Measurements from ENCODE around the gene SNX25. TPM values are rescaled to one million over a fixed set of nuclear protein-coding genes. Genes with fewer than 3 reads are reported as not detected.

SNX25 gene
- total RNA-seq, 2 donors from 2014 or later = 21.4 to 26.0 TPM

- no peak overlapping the region for H3K9ac ChIP-seq (ENCODE audit: extremely low read depth, low read length, poor library complexity, severe bottlenecking)
- no peaks in the 10 kb centered on the region for H3K9me3 ChIP-seq (ENCODE audit: control insufficient read depth, low read length)
- no peak overlapping the region for H3K4me3 ChIP-seq (ENCODE audit: low read length)
- H3K4me1 ChIP-seq (ENCODE audit: control insufficient read depth, insufficient read depth, low read length) = no peaks in the 10 kb centered on the region
- no peak overlapping the region for H3K4me3 Mint-ChIP-seq
- TF ChIP-seq, protein P1, sequence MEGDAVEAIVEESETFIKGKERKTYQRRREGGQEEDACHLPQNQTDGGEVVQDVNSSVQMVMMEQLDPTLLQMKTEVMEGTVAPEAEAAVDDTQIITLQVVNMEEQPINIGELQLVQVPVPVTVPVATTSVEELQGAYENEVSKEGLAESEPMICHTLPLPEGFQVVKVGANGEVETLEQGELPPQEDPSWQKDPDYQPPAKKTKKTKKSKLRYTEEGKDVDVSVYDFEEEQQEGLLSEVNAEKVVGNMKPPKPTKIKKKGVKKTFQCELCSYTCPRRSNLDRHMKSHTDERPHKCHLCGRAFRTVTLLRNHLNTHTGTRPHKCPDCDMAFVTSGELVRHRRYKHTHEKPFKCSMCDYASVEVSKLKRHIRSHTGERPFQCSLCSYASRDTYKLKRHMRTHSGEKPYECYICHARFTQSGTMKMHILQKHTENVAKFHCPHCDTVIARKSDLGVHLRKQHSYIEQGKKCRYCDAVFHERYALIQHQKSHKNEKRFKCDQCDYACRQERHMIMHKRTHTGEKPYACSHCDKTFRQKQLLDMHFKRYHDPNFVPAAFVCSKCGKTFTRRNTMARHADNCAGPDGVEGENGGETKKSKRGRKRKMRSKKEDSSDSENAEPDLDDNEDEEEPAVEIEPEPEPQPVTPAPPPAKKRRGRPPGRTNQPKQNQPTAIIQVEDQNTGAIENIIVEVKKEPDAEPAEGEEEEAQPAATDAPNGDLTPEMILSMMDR (conservative IDR thresholded peaks at IDR 0.05) = no peak
- H3K9me3 Mint-ChIP-seq = no peaks in the 10 kb centered on the region
- H3K27ac Mint-ChIP-seq = no peak overlapping the region
- no peak overlapping the region for H3K27ac ChIP-seq (ENCODE audit: low read depth, low read length)
- peaks cover 10% of the 10 kb centered on the region for H3K4me1 Mint-ChIP-seq
- H3K36me3 Mint-ChIP-seq (ENCODE audit: low read depth) = peaks cover 5% of the 10 kb centered on the region
- H3K27me3 ChIP-seq (ENCODE audit: control insufficient read depth, insufficient read depth, low read length, poor library complexity, severe bottlenecking) = no peaks in the 10 kb centered on the region
- H3K27me3 Mint-ChIP-seq (ENCODE audit: insufficient read depth) = no peaks in the 10 kb centered on the region
- 93 to 100% methylated on average over 2 of the region's 2 CpGs for WGBS, 2 experiments (ENCODE audit: insufficient coverage in 1 of 2, insufficient read length in 1 of 2)
- H3K36me3 ChIP-seq (ENCODE audit: control insufficient read depth, insufficient read depth, low read length) = no peaks in the 10 kb centered on the region
- no peak for DNase-seq
Measured at GRCh38 chr4:185221491-185221890, 12.1 kb downstream of the SNX25 start.

GRCh38 chr4:185221912-185222311 is 12.5 kb downstream of the SNX25 start:
- H3K27ac ChIP-seq (ENCODE audit: low read depth, low read length) = no peak overlapping the region
- no peak overlapping the region for H3K4me3 ChIP-seq (ENCODE audit: low read length)
- H3K36me3 ChIP-seq (ENCODE audit: control insufficient read depth, insufficient read depth, low read length) = no peaks in the 10 kb centered on the region
- peaks cover 5% of the 10 kb centered on the region for H3K36me3 Mint-ChIP-seq (ENCODE audit: low read depth)
- H3K9me3 ChIP-seq (ENCODE audit: control insufficient read depth, low read length) = no peaks in the 10 kb centered on the region
- H3K4me1 Mint-ChIP-seq = peaks cover 8% of the 10 kb centered on the region
- TF ChIP-seq, protein P1 (conservative IDR thresholded peaks at IDR 0.05) = no peak
- no peak for DNase-seq
- no peaks in the 10 kb centered on the region for H3K9me3 Mint-ChIP-seq
- no peak overlapping the region for H3K4me3 Mint-ChIP-seq
- 27 to 36% methylated on average over 5 to 6 of the region's 10 CpGs for WGBS, 2 experiments (ENCODE audit: insufficient coverage in 1 of 2, insufficient read length in 1 of 2)
- H3K27me3 ChIP-seq (ENCODE audit: control insufficient read depth, insufficient read depth, low read length, poor library complexity, severe bottlenecking) = no peaks in the 10 kb centered on the region
- no peaks in the 10 kb centered on the region for H3K4me1 ChIP-seq (ENCODE audit: control insufficient read depth, insufficient read depth, low read length)
- H3K9ac ChIP-seq (ENCODE audit: extremely low read depth, low read length, poor library complexity, severe bottlenecking) = no peak overlapping the region
- H3K27ac Mint-ChIP-seq = no peak overlapping the region
- no peaks in the 10 kb centered on the region for H3K27me3 Mint-ChIP-seq (ENCODE audit: insufficient read depth)

- H3K27me3 ChIP-seq (ENCODE audit: control insufficient read depth, insufficient read depth, low read length, poor library complexity, severe bottlenecking) = no peaks in the 10 kb centered on the region
- H3K9me3 ChIP-seq (ENCODE audit: control insufficient read depth, low read length) = no peaks in the 10 kb centered on the region
- DNase-seq = no peak
- TF ChIP-seq, protein P1 (conservative IDR thresholded peaks at IDR 0.05) = no peak
- Mint-ChIP-seq H3K4me3 (no peak overlapping the region), H3K27ac (no peak overlapping the region), H3K27me3 (ENCODE audit: insufficient read depth) (no peaks in the 10 kb centered on the region), H3K4me1 (peaks cover 4% of the 10 kb centered on the region), H3K36me3 (ENCODE audit: low read depth) (peaks cover 5% of the 10 kb centered on the region), H3K9me3 (no peaks in the 10 kb centered on the region)
- no peak overlapping the region for H3K9ac ChIP-seq (ENCODE audit: extremely low read depth, low read length, poor library complexity, severe bottlenecking)
- H3K4me1 ChIP-seq (ENCODE audit: control insufficient read depth, insufficient read depth, low read length) = no peaks in the 10 kb centered on the region
- no peak overlapping the region for H3K4me3 ChIP-seq (ENCODE audit: low read length)
- H3K27ac ChIP-seq (ENCODE audit: low read depth, low read length) = no peak overlapping the region
- H3K36me3 ChIP-seq (ENCODE audit: control insufficient read depth, insufficient read depth, low read length) = no peaks in the 10 kb centered on the region
Measured at GRCh38 chr4:185222598-185222997, 13.2 kb downstream of the SNX25 start.
